Erythroblast (primary cell): Measurements from ENCODE around the gene ZNF789.

Experiments
- GATA1 ChIP-seq: IDR thresholded peaks from 2 replicates; pipeline ENCODE4 v1.6.1; 2011; ENCODE audit warnings: low read depth, mild to moderate bottlenecking, control low read depth, low read length, moderate library complexity
- POLR2A ChIP-seq: IDR thresholded peaks from 2 replicates; pipeline ENCODE4 v1.6.1; 2011; ENCODE audit warnings: mild to moderate bottlenecking, low read length

GRCh38 chr7:99459087-99459486, 13.6 kb upstream of the ZNF789 start:
- TF ChIP-seq POLR2A (peak; percentile 21), GATA1 (no peak)
